Esophagus muscularis mucosa (tissue), 4 donors: Measurements from ENCODE around the gene MPPED1. TPM values are rescaled to one million over a fixed set of nuclear protein-coding genes. Genes with fewer than 3 reads are reported as not detected.

ENCODE experiments used
- DNase-seq: peaks from one replicate; pipeline ENCODE4 v3.0.0-alpha.2; 2017; ENCODE audit errors: extremely low spot score
- H3K27ac ChIP-seq, 4 donors: fragments of 200-600 bp; sonication (generic); replicated peaks in 1 of 4; 1 replicate in 3 of 4; 2 replicates in 1 of 4; pipeline ENCODE4 v1.5.1; 2016 to 2019; ENCODE audit warnings: mild to moderate bottlenecking in 1 of 4
- H3K27me3 ChIP-seq, 4 donors: fragments of 200-600 bp; sonication (generic); one replicate each; pipeline versions ENCODE4 v1.5.1 to v1.6.0; 2016 to 2019
- H3K36me3 ChIP-seq, 4 donors: fragments of 200-600 bp; sonication (generic); one replicate each; pipeline ENCODE4 v1.5.1; 2016 to 2019
- H3K4me1 ChIP-seq, 4 donors: fragments of 200-600 bp; sonication (generic); one replicate each; pipeline ENCODE4 v1.5.1; 2016 to 2019
- H3K4me3 ChIP-seq, 4 donors: fragments of 200-600 bp; sonication (generic); 1 replicate in 2 of 4; 2 replicates in 2 of 4; pipeline ENCODE4 v1.5.1; 2016 to 2019; ENCODE audit warnings: mild to moderate bottlenecking in 4 of 4, moderate library complexity in 1 of 4
- H3K9me3 ChIP-seq, 4 donors: fragments of 200-600 bp; sonication (generic); 1 replicate in 3 of 4; 2 replicates in 1 of 4; pipeline ENCODE4 v1.5.1; 2016 to 2019
- EP300 ChIP-seq: sonication (generic); formaldehyde crosslinking; IDR thresholded peaks from one replicate; pipeline ENCODE4 v1.6.1; 2017; ENCODE audit warnings: antibody characterized with exemption
- POLR2A ChIP-seq: fragments of 450-650 bp; IDR thresholded peaks from one replicate; pipeline ENCODE4 v1.6.1; 2017; ENCODE audit warnings: antibody characterized with exemption, moderate library complexity, mild to moderate bottlenecking, low read depth
- POLR2AphosphoS5 ChIP-seq, 2 donors: sonication (generic); formaldehyde crosslinking; IDR thresholded peaks; one replicate each; pipeline ENCODE4 v1.6.1; 2017; ENCODE audit warnings: antibody characterized with exemption in 2 of 2
- WGBS: methylation state at CpG from one replicate; pipeline ENCODE4 v1.1.5; 2018; 5-methylcytosine and 5-hydroxymethylcytosine counted together
- intact Hi-C: fragments of 100-400 bp; cut with DNase I; formaldehyde crosslinking; loops from one replicate; pipeline ENCODE4 v1.15.1; 2023
- total RNA-seq, 4 donors: library from RNA; depleted of rRNA; stranded (reverse); fragments of >200 nt; gene quantifications; one replicate each; pipeline versions ENCODE4 v1.1.0 to v1.2.1, GENCODE V29; 2016
- TF ChIP-seq, protein P1 (sequence below), 3 experiments: fragments of 200-600 bp in 2 of 3; fragments of 450-650 bp in 1 of 3; sonication (generic) in 2 of 3; IDR thresholded peaks; one replicate each; pipeline ENCODE4 v1.5.1; 2017 to 2019; ENCODE audit warnings: antibody characterized with exemption in 3 of 3, mild to moderate bottlenecking in 2 of 3, moderate library complexity in 1 of 3

Gene MPPED1
- total RNA-seq, 4 donors from 2014 or later = not detected

DNA sequence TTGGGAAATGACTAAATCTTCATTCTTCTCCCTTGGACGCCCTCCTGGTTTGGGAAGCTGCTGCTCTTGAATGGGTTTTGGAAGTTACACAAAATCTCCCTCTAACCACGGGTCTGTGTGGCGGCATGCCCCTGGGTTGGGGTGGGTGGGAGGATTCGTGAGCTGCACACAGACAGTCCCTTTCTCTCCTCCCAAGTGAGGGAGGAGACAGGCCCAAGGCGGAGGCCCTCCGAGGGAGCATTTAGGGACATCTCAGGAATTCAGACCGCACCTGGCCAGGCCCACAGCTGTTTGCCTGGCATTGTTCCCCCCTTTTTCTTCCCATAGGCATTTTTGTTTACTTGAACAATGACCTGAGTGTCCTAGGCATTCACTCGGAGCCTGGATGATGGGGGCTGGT lies 94.1 kb downstream of the MPPED1 start:
- 83% methylated on average over 2 of the region's 8 CpGs for WGBS
- intact Hi-C loops = no loop called here
- DNase-seq = no peak
- peaks cover 0 to 27% (median 0%) of the 10 kb centered on the region in 4 donors for H3K27me3 ChIP-seq
- no peak for TF ChIP-seq EP300
- TF ChIP-seq POLR2AphosphoS5 (IDR thresholded peaks at IDR 0.05) = no peak
- TF ChIP-seq, protein P1, sequence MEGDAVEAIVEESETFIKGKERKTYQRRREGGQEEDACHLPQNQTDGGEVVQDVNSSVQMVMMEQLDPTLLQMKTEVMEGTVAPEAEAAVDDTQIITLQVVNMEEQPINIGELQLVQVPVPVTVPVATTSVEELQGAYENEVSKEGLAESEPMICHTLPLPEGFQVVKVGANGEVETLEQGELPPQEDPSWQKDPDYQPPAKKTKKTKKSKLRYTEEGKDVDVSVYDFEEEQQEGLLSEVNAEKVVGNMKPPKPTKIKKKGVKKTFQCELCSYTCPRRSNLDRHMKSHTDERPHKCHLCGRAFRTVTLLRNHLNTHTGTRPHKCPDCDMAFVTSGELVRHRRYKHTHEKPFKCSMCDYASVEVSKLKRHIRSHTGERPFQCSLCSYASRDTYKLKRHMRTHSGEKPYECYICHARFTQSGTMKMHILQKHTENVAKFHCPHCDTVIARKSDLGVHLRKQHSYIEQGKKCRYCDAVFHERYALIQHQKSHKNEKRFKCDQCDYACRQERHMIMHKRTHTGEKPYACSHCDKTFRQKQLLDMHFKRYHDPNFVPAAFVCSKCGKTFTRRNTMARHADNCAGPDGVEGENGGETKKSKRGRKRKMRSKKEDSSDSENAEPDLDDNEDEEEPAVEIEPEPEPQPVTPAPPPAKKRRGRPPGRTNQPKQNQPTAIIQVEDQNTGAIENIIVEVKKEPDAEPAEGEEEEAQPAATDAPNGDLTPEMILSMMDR (IDR thresholded peaks at IDR 0.05) = no peak
- no peak for TF ChIP-seq POLR2A
- no peaks in the 10 kb centered on the region for H3K9me3 ChIP-seq
- no peak overlapping the region for H3K4me3 ChIP-seq
- no peaks in the 10 kb centered on the region for H3K36me3 ChIP-seq
- H3K4me1 ChIP-seq = no peaks in the 10 kb centered on the region
- H3K27ac ChIP-seq = no peak overlapping the region

DNA sequence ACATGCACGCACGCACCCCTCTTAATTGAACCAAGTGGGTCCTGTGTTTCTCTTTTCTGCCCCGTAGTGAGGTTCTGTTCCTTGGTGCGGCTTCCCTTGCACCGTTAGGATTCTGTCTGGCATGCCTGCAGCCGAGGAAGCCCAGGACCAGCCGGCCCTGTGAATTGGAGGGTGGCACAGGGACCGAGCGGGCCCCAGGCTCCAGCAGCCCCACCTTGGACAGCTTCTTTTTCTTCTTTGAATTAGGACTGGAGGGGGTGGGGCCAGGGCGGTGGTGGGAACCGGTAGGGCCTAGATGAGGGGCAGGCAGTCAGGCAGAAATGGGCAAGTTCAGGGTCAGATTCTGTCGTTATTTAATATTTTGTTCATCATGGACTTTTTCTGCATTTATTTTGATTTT lies 94.7 kb downstream of the MPPED1 start:
- TF ChIP-seq, protein P1 (IDR thresholded peaks at IDR 0.05) = no peak
- TF ChIP-seq POLR2A (no peak), POLR2AphosphoS5 (IDR thresholded peaks at IDR 0.05) (no peak), EP300 (no peak)
- no peak for DNase-seq
- Histone ChIP-seq H3K27ac (no peak overlapping the region), H3K4me3 (no peak overlapping the region), H3K9me3 (no peaks in the 10 kb centered on the region), H3K4me1 (no peaks in the 10 kb centered on the region), H3K36me3 (no peaks in the 10 kb centered on the region), H3K27me3 (peaks cover 0 to 25% (median 0%) of the 10 kb centered on the region in 4 donors)
- 86% methylated on average over 12 of the region's 12 CpGs for WGBS
- intact Hi-C loops = no loop called here

DNA sequence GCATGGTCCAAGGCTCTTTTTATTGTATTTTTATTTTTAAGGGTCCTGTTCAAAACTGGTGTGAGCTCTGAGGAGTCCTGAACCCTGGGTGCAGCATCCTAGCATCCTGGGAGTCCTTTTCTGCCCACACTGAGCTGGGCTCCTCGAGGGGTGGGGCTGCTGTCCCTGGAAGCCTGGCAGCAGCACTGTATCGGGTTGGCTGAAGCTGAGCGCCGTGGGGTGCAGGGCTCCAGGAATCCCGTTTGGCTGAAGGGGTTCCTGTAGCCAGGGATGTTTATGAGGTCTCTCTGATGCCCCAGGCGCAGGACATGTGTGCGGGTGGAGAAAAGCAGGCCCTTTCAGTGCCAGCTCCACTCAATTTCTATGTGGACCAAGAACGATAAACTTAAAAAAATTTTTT lies 95.4 kb downstream of the MPPED1 start:
- DNase-seq = no peak
- no peak for TF ChIP-seq POLR2AphosphoS5 (IDR thresholded peaks at IDR 0.05)
- TF ChIP-seq, protein P1 (IDR thresholded peaks at IDR 0.05) = no peak
- TF ChIP-seq POLR2A = no peak
- TF ChIP-seq EP300 = no peak
- no peak overlapping the region for H3K4me3 ChIP-seq
- H3K27me3 ChIP-seq = peaks cover 0 to 23% (median 0%) of the 10 kb centered on the region in 4 donors
- WGBS = 85% methylated on average over 3 of the region's 8 CpGs
- no peaks in the 10 kb centered on the region for H3K4me1 ChIP-seq
- no peak overlapping the region for H3K27ac ChIP-seq
- H3K9me3 ChIP-seq = no peaks in the 10 kb centered on the region
- no peaks in the 10 kb centered on the region for H3K36me3 ChIP-seq
- intact Hi-C loops = no loop called here

DNA sequence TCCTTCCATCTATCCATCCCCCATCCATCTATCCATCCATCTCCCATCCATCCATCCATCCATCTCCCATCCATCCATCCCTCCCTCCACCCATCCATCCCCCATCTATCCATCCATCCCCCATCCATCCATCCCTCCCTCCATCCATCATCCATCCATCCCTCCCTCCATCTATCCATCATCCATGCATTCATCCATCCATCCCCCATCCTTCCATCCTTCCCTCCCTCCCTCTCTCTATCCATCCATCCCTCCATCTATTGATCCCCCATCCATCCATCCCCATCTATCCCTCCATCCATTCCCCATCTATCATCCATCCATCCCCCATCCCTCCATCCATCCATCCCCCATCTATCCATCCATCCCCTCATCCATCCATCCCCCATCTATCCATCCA lies 96.7 kb downstream of the MPPED1 start:
- Histone ChIP-seq H3K9me3 (no peaks in the 10 kb centered on the region), H3K27me3 (peaks cover 0 to 21% (median 0%) of the 10 kb centered on the region in 4 donors), H3K36me3 (no peaks in the 10 kb centered on the region), H3K27ac (no peak overlapping the region), H3K4me1 (no peaks in the 10 kb centered on the region), H3K4me3 (no peak overlapping the region)
- intact Hi-C loops = no loop called here
- TF ChIP-seq POLR2A (no peak), POLR2AphosphoS5 (IDR thresholded peaks at IDR 0.05) (no peak), EP300 (no peak)
- TF ChIP-seq, protein P1 (IDR thresholded peaks at IDR 0.05) = no peak
- DNase-seq = no peak

DNA sequence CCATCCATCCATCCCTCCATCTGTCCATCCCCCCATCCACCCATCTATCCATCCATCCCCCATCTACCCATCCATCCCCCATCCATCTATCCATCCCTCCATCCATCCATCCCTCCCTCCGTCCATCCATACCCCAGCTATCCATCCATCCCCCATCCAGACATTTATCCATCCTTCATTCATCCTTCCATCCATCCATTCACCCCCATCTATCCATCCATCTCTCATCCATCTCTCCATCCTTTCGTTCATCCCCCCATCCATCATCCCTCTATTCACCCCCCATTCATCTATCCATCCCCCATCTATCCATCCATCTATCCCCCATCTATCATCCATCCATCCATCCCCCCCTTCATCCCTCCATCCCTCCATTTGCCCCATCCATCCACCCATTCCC lies 97.5 kb downstream of the MPPED1 start:
- no peak overlapping the region for H3K4me3 ChIP-seq
- peaks cover 0 to 24% (median 0%) of the 10 kb centered on the region in 4 donors for H3K27me3 ChIP-seq
- no peaks in the 10 kb centered on the region for H3K4me1 ChIP-seq
- no peak for DNase-seq
- TF ChIP-seq POLR2A (no peak), POLR2AphosphoS5 (IDR thresholded peaks at IDR 0.05) (no peak), EP300 (no peak)
- TF ChIP-seq, protein P1 (IDR thresholded peaks at IDR 0.05) = no peak
- WGBS = 90% methylated on average over 2 of the region's 2 CpGs
- H3K27ac ChIP-seq = no peak overlapping the region
- intact Hi-C loops = no loop called here
- H3K36me3 ChIP-seq = no peaks in the 10 kb centered on the region
- no peaks in the 10 kb centered on the region for H3K9me3 ChIP-seq
